LNCAP (cell line): ENCODE results near the gene DNAJC19.

Source experiments
- TF ChIP-seq, protein P1 (sequence below): fragments of 450-650 bp; IDR thresholded peaks from 2 replicates; pipeline ENCODE4 v1.5.1; 2017; ENCODE audit warnings: mild to moderate bottlenecking

The DNAJC19 gene

DNA sequence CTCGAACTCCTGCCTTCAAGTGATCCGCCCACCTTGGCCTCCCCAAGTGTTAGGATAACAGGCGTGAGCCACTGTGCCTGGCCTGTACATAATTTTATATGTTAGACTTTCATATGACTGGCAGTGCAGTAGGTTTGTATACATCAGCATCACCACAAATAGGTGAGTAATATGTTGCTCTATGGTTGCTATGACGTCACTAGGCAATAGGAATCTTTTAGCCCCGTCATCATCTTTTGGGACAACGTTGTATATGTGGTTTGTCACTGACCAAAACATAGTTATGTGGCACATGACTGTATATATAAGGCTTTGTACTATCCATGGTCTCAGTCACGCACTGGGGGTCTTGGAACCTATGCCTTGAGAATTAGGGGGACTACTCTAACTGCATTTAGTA, 17.0 kb upstream of the DNAJC19 start:
- TF ChIP-seq, protein P1, sequence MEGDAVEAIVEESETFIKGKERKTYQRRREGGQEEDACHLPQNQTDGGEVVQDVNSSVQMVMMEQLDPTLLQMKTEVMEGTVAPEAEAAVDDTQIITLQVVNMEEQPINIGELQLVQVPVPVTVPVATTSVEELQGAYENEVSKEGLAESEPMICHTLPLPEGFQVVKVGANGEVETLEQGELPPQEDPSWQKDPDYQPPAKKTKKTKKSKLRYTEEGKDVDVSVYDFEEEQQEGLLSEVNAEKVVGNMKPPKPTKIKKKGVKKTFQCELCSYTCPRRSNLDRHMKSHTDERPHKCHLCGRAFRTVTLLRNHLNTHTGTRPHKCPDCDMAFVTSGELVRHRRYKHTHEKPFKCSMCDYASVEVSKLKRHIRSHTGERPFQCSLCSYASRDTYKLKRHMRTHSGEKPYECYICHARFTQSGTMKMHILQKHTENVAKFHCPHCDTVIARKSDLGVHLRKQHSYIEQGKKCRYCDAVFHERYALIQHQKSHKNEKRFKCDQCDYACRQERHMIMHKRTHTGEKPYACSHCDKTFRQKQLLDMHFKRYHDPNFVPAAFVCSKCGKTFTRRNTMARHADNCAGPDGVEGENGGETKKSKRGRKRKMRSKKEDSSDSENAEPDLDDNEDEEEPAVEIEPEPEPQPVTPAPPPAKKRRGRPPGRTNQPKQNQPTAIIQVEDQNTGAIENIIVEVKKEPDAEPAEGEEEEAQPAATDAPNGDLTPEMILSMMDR, result no peak

DNA sequence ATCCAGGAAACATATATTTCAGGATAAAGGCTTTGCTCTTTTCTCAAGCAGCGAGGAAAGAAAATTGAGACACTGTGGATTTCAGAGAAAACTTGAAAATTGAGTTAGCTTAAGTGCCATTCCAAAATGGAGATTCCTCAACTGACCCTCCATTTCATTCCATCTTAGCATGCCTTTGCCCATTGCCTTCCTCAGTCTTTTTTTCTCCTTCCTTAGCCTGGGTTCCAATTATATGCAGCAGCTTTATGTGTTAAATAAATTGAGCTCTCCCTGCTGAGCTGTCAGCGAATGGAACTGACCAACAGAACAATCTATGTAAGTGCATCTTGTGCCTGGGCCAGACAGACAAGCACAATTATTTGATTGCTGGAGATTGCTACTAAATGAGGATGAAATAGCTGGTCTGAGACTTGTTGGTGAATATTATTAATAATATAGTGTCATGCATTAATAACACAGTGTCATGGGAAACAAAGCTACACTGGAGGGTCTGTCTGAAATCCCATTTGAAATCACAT, 6.9 kb upstream of the DNAJC19 start:
- TF ChIP-seq, protein P1, result no peak

GRCh38 chr3:180990505-180990904, 969 bp upstream of the DNAJC19 start:
- TF ChIP-seq, protein P1, result no peak

DNA sequence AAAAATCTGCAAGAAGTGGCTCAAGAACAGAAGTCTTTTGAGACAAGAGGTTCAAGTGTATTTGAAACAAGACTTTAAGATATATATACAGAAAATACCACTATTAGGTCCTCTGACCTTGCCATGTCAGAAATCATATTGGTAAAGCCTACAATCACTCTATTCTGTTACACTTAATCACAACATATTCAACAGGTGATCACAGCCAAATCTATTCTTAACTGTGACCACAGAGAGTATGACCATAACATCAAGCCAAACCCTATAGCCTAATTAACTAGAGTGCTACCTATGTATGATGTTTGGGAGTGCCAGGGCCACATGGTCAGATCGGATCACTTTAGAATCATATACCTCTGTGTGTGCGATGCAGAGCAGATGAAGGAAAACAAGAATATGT, 2.2 kb downstream of the DNAJC19 start:
- TF ChIP-seq, protein P1, result no peak

DNA sequence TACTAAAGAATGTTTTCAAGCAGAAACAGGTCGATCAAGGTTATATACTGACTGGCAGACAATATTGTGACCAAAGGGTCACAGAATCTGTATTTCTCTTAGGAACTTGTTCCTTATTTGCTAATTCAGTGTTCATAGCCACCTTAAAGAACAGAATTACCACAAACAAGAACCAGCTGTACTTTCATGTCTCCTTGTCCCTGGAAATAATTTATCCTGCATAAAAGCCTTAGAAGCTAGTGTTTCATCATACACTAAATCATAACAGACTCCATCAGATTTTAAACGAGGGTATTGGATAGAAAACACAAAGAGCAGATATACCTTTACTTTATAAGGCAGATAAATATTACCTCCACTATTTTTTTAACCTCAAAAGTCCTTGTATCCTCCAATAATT, 6.4 kb downstream of the DNAJC19 start:
- TF ChIP-seq, protein P1, result no peak

GRCh38 chr3:180981912-180982311, 7.6 kb downstream of the DNAJC19 start:
- TF ChIP-seq, protein P1, result no peak

DNA sequence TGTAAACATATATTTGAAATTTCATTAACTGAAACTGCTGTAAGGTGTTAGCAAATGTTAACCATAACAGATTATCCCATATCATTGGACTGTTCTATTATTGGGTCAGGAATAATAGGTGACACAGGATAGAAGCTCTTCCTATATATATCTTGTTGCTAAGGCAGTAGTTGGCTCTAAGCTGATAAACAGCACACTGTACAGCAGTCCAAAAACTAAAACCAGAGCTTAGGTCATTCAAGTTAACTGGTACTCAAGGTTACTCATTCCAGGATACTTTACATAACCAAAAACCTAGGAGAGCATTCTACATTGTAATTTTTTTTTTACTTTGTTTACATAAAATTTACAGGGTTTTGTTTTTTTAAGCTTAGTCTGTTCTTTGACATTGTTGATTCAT, 8.9 kb downstream of the DNAJC19 start:
- TF ChIP-seq, protein P1, result no peak

DNA sequence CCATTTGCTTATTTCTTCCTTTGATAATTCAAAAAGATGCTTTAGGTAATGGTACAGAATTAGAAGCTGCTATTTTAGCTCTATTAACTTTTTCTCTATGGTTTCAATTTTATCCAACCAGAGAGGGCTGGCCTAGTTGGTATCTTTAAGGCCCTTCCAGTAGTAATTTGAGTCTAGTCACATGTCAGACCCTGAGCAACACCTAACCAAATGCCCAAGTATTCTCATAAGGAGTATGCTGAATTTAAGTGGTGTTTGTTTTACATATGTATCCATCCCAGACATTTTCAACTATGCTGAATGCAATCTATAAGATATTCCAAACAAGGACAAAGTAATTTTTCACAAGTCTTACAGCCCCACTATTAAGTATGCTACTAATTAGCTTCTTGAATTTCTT, 9.6 kb downstream of the DNAJC19 start:
- TF ChIP-seq, protein P1, result no peak
